ENCODE results near the gene LMX1A.

LMX1A gene

GRCh38 chr1:165355977-165356811 is at the start of gene LMX1A:
Gene LMX1A (minus strand): TSS chr1:165356715. CDS start chr1:165355559, 1,156 bp downstream.
- no peak for DNase-seq

GRCh38 chr1:165403835-165404482 is 47.4 kb upstream of the LMX1A start:
- no peak for DNase-seq

DNA sequence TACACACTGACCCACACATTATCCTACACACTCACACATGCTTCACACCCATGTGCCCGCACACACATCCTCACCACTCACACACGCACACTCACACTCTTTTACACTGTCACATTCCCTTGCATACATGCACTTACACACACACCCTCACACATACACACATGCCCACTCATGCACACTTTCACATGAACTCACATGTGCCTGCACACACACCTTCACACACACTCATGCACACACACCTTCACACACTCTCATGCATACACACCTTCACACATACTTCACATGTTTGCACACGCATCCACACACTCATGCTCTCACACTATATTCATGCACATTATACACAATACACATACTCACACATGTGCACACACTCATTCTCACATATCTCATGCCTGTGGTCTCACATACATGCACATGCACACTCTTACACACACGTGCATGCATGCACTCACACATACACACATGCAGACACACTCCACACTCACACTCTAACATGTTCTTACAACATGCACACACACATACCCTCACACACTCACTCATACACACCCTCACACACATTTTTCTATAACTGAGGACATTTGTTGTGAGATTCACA is 46.1 kb upstream of the LMX1A start:
- no peak for DNase-seq

- no peak for DNase-seq
Observed at GRCh38 chr1:165397944-165398343, 41.4 kb upstream of the LMX1A start.

GRCh38 chr1:165395901-165396300 is 39.4 kb upstream of the LMX1A start:
- no peak for DNase-seq

- no peak for DNase-seq
Observed at GRCh38 chr1:165395478-165395877, 39.0 kb upstream of the LMX1A start.

- peak; percentile 77 for DNase-seq
Observed at GRCh38 chr1:165392634-165393571, 36.4 kb upstream of the LMX1A start.

DNA sequence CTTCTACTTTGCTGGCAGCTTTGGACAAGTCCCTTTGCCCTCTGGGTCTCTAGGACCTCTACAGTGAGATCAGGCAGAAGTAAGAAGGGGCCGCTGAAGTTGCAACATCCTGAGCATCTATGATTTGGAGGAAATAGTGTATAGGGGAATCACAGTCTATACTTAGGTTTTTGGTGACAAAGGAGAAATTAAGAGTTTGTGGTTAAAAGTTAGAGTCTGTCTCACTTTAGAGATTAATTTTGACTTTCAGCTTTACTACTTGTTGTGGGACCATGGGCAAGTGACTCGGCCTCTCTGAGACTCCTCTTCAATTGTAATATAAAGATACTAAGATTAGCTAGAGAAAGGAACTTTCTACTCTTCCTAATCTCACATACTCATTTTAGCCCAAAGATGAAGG is 33.1 kb upstream of the LMX1A start:
- DNase-seq: no peak

DNA sequence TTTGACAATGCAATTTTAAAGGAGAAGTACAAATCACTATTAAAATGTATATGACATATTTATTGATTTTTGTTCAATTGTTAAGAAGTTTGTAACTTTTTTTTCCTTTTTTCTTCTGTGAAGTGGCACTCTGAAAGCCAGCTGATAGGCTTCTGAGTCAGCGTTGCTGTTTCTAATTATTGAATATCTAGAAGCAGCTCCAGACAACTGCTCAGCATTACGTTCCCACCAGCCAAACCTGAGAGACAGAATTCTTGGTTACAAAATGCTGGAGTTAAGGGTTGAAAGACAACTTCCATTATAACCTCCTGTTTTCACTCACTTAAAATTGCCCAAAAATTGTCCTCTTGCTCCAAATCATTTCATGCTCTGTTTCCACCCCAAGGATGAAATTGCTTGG is 31.4 kb upstream of the LMX1A start:
- no peak for DNase-seq

- no peak for DNase-seq
Observed at GRCh38 chr1:165387505-165387904, 31.0 kb upstream of the LMX1A start.

DNA sequence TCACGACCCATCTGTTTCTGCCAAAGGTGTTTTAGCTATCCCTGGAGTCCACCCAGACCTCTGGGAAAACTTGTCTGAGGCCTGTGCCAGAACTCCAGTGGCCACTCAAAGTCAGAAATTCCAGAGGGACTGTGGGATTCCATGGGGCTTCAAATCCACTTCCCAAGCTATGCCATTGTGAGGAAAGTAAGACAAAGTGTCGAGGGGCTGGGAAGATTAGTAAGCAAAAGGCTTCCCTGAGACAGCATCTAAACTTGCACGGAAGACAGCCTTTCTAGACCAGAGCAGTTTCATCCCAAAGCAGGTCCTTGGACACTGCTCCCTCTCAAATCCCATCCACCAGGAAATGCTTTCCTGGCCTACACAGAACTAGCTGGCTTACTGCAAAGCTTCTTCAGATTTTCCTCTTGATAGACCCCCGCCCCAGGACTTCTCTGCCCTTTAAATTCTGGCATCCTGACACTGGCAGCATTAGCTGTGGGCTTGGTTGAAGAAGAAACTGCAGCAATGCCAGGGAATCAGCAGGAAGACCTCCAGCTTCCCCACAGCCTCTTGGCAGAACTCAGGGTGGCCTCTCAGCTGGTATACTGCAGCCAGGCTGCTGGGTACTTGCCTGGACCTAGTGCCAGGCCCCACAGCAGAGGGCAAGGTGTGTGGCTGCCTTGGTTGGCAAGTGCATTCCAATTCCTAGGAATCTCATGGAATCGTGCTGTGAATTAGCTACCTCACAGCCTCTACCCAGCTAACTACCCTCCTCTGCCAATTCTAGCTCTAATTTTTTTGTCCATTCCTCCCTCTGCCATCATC is 27.3 kb upstream of the LMX1A start:
- DNase-seq: no peak

- no peak for DNase-seq
Observed at GRCh38 chr1:165383067-165383466, 26.6 kb upstream of the LMX1A start.

DNA sequence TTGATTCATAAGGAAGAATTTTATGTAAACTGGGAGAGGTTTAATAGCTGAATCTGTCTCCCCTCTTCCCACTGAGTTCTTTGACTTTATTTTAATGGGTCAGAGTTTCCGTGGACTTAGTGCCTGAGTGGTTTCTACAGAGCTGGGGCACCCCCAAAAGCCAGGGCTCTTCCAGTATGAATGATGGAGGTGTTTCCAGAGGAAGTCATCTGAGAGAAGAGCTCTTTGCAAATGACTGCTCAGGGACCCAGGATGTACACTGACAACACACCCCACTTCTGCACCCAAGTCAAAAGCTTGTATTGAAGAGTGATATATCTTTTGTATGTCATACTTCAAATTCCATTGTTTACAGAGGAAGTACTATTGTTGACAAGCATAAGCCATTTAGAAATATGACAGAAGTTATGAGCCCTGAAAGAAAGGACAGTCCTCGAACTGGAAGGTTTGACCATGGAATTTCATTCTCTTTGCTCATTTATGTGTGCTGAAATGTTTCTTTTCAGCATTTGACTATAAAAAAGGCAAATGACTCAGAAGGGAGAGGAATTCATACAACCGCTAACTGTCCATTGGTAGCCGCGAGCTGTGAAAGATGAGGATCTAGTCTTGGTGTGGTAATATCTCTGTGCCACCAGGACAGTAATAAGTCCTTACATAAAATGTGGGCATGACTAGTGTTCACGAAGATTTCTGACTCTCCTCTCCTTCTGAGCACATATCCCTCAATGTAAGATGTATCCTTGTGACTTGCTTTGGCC is 25.4 kb upstream of the LMX1A start:
- no peak for DNase-seq

- DNase-seq: no peak
Observed at GRCh38 chr1:165376811-165377311, 20.3 kb upstream of the LMX1A start.

- DNase-seq: no peak
Observed at GRCh38 chr1:165376041-165376810, 19.7 kb upstream of the LMX1A start.

GRCh38 chr1:165375623-165376022 is 19.1 kb upstream of the LMX1A start:
- DNase-seq: no peak

DNA sequence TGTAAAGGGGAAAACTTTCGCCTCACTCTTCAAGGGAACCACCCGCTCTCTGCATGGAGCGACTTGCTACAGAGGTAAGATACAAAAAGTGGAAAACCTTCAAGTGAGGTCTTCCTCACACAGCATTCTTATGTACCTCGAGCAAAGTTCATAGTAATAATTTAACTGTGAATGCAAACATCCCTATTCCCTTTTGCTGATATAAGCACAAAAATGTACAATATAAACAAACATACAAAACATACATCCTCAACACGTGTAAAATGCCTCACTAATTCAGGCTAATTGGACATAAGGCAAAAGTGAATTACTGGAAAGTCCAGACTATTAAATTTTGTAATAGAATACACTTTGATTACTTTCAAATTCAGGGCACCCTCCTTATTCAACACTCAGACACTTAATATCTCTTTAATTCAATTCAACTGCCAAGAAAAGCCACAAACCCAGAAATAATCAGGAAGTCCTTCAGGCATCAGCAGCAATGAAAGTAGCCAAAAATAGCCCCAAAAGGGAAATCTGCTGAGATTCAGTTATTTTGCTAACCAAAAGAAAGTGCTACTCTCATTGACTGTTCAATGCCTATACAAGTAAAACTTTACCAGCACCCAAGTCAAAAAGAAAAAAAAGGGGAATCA is 15.2 kb upstream of the LMX1A start:
- DNase-seq: no peak

DNA sequence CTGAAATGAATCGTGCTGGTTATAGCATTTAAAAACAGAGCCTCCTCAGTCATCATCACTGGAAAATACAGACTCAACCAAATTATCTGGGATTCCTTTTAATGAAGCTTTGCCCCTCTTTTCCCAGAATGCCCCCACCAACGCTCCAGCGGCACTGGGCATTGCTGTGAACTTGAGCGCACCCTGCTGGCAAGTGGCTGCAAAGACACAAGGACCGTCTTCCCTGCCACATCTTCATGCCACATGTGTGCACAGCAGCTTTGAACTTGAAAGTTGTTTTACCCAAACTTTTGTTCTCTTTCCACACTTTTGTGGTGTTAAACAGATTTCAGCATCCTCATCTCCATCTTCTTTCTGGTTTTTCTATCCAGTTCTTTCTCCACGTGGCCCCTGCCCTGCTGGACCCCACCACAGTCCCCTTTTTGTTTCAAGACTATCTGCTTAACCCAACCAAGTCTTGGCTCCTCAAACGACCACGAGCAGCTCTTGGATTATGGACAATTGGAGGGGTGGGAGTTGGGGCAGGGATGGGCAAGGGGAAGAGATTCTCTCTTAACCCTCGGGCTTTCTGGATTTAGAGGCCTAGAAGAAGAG is 12.8 kb upstream of the LMX1A start:
- DNase-seq: no peak

DNA sequence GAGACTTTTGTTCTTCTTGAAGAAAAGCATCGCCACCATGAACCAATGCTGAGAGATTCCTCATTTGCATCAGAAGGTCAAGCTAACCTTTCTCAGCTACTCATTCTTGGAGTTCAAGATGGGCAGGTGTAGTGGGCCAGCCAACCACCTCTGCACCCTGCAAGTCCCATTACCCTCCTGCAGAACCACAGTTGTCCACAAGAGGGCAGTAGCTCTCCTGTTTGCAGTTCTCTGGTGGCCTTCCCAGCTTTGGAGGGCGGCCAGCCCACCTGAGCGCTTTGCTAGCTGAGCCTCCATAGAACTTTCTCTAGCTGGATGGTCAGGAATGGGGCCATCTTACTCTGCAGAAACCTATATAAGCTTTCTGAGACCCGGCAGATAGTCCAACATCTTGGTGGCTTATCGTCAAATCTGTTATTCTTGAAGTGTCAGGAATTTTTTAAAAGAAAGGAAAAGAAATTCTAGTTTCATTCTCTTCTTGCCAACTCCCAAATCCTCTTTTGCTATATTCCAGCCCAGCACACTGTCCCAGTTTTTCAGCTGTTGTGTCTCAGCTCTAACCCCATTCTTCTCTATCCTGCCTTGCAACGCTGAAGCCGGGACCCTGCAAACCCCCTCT is 11.0 kb upstream of the LMX1A start:
- no peak for DNase-seq
